Smooth muscle cell of the brain vasculature (primary cell): ENCODE measurements around the gene GOLGA3.
A peak's percentile ranks its signal among the peaks of the same experiment; 100 is the strongest.

Experiments used
- DNase-seq: peaks from one replicate; pipeline ENCODE4 v3.0.0-alpha.2; 2012; ENCODE audit warnings: low read depth, low spot score

The GOLGA3 gene

GRCh38 chr12:132747896-132748295 is 80.8 kb downstream of the GOLGA3 start:
- no peak for DNase-seq

GRCh38 chr12:132747395-132747794 is 81.3 kb downstream of the GOLGA3 start:
- DNase-seq: no peak

DNA sequence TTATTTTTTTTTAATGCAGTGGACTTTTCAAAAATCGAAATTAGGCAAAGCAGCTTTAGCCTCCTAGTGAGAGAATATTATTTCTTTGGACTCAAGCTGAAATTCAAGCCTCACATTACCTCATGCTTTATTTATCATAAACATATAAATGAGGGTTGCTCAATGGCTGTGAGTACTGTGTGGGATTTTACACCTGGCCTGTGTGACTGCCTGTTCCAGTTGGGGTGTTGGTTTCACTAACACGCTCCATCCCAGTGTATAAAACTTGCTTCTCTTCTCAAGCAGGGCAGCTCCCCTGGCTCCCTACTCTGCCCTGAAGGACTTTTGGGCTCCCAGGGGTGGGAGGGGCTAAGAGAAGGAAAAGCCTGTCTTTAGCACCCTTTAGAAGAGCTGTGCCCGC is 82.1 kb downstream of the GOLGA3 start:
- no peak for DNase-seq

GRCh38 chr12:132743831-132744230 is 84.8 kb downstream of the GOLGA3 start:
- no peak for DNase-seq

DNA sequence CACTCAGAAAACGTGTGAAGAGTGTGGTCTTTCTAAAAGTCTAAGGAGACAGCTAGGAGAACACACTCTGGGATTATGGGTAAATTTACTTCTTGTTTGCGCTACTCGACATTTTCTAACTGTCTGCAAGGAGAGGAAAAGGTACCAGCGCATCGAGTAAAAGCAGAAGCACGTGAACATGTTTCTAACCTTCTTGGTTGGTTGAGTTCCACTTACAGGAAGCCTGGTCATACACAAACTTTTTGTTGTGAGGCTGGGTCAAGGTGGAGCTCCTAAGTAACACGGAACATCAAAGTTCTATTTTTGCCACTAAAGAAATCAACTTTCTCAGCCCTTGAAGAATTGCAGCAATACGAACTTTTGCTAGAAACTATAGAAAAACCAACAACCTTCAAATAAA is 87.0 kb downstream of the GOLGA3 start:
- DNase-seq: no peak

GRCh38 chr12:132740652-132741051 is 88.0 kb downstream of the GOLGA3 start:
- no peak for DNase-seq

GRCh38 chr12:132740313-132740646 is 88.4 kb downstream of the GOLGA3 start:
- DNase-seq: no peak

DNA sequence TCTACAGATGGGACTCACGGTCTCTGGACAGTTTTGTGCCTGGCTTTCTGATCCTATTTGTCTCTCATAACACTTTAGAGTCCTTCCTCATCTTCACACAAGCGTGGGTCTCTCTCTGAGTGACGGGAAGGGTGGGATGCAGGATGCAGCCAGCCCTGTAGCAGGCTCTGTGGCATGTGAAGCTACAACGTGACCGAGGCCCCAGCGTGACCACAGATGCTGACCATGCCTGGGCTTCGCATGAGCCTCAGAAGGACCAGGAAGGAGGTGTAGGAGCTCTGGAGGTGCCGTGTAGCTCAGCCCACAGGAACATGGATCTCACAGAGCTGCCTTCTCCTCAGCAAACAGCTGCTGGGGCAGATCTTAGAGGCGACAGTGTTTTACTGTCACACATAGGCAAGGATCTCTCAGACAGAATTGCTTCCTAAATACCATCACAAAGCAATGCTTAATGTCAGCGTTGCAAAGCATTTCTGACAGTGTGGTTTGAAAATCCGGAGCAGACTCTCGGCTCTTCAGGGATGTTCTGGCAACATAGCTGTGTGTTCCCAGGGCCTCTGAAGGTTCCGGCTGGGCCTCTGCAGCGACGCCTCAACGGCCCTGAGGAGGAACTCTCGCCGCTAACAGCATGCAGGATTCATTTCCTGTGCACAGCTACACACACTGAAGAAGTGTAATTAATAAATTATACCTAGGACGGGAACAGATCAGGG is 88.9 kb downstream of the GOLGA3 start:
- no peak for DNase-seq

- no peak for DNase-seq
Measured at GRCh38 chr12:132736913-132737312, 91.8 kb downstream of the GOLGA3 start.

DNA sequence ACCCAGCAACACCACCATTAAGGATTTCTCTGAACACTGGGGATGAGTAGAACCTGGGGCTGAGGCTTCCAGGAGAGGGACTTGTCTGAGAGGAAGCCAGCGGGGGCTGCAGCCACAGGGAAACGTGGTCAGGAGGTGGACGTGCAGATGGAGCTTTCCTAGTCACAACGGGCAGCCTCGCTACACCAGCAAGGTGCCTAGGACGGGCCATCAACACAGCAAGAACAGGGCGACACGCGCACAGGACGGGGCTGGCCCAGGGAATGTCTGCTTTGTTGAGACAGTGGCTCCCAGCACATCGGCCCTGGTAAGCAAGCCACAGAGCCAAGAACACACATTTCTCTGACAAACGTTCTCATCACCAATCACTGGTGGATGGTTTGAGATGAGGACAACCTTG is 92.3 kb downstream of the GOLGA3 start:
- DNase-seq: no peak

GRCh38 chr12:132735496-132735895 is 93.2 kb downstream of the GOLGA3 start:
- no peak for DNase-seq

- DNase-seq: peak; percentile 95
Measured at GRCh38 chr12:132734206-132734605, 94.5 kb downstream of the GOLGA3 start.

- DNase-seq: no peak
Measured at GRCh38 chr12:132731574-132731973, 97.1 kb downstream of the GOLGA3 start.

GRCh38 chr12:132730353-132730752 is 98.3 kb downstream of the GOLGA3 start:
- DNase-seq: no peak

- no peak for DNase-seq
Measured at GRCh38 chr12:132729541-132730320, 98.9 kb downstream of the GOLGA3 start.

DNA sequence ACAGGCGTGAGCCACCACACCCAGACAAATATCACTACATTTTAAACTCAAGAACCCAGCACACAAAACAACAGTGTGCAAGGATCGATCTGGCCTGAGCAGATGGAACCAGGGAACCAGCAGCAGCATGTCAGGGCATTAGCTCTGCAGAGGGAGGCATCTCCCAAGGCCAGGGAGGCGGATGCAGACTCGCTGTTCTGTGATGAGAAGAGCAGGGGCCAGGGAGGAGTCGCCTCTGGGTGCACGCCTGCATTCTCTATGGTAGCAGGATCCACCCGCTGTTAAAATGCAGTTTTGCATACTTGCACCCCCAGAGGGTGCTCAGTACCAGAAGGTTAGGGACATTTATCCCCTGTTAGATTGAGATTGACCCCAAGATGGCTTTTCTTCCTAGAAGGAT is 100.2 kb downstream of the GOLGA3 start:
- DNase-seq: no peak

- no peak for DNase-seq
Measured at GRCh38 chr12:132727091-132727794, 101.4 kb downstream of the GOLGA3 start.

- DNase-seq: no peak
Measured at GRCh38 chr12:132726386-132726785, 102.3 kb downstream of the GOLGA3 start.

DNA sequence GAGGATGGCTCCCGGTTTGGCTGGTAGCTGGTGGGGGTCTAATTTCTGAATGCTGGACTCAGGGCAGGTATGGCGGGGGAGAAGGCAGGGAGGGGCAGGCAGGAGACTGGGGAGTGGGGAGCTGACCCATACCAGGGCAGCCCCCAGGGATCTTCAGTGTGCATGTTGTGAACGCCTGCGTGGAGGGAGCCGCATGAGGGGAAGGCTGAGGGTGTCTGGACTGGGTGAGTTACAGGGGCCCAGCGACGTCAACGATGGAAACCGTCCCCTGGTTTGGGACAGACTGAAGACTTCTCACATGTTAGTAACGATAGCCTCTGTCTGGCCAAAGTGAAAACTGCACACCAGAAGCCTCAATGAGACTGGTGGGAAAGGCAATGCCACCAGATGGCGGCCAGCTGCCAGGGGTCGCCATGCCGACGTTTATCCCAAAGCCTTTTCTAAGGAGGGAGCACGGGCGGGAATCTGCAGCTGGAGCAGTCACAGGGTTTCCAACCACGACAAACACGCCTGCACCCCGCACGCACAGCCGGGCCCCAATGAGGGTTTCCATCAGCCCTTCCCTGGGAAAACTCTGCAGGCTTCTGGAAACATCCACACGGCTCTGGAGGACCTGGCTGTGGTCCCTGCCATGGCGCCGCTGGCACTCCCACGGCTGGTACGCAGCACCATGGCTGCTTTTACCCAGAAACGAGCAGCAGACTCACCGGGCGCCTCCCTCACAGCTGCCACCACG is 104.0 kb downstream of the GOLGA3 start:
- no peak for DNase-seq

DNA sequence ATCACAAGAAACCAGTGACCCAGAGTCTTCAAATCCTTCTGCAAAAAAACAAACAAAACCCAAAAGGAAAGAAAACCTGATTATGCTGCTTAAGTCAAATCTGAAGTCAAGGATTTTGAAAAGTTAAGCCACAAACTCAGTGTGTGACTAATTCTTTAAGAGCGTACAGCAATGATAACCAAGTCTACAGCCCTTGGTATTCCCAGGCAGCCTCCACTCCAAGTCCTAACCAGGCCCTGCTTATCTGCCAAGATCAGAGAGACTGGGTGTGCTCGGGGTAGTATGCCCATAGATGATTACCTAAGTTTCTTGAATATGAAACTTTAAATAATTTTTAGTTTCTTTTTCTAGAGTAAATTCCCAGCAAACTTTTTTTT is 104.9 kb downstream of the GOLGA3 start:
- DNase-seq: no peak

- no peak for DNase-seq
Measured at GRCh38 chr12:132723015-132723763, 105.5 kb downstream of the GOLGA3 start.
